Ectodermal cell (in vitro differentiated cells): ENCODE data around the gene CCDC188.

Source experiments
- H3K27ac ChIP-seq: 2 replicates; pipeline ENCODE4 v1.7.0; 2013; ENCODE audit warnings: mild to moderate bottlenecking, low read depth, low read length; ENCODE audit not compliant: insufficient read depth, poor library complexity, severe bottlenecking
- H3K27me3 ChIP-seq: 2 replicates; pipeline ENCODE4 v1.7.0; 2013; ENCODE audit warnings: mild to moderate bottlenecking, low read length; ENCODE audit not compliant: insufficient read depth, control insufficient read depth, poor library complexity, severe bottlenecking
- H3K36me3 ChIP-seq: one replicate; pipeline ENCODE4 v1.7.0; 2013; ENCODE audit warnings: low read length; ENCODE audit not compliant: control insufficient read depth, insufficient read depth
- H3K4me1 ChIP-seq: one replicate; pipeline ENCODE4 v1.7.0; 2013; ENCODE audit warnings: low read length; ENCODE audit not compliant: control insufficient read depth, insufficient read depth
- H3K4me3 ChIP-seq: 2 replicates; pipeline ENCODE4 v1.7.0; 2013; ENCODE audit warnings: low read depth, low read length, control low read depth; ENCODE audit not compliant: insufficient read depth
- H3K9me3 ChIP-seq: 2 replicates; pipeline ENCODE4 v1.7.0; 2013; ENCODE audit warnings: mild to moderate bottlenecking, low read length, moderate library complexity; ENCODE audit not compliant: control insufficient read depth
- WGBS, 2 experiments: methylation state at CpG; one replicate each; pipeline ENCODE4 v1.1.7; 2013; ENCODE audit warnings: missing lambda C conversion rate in 2 of 2; 5-methylcytosine and 5-hydroxymethylcytosine counted together

CCDC188 gene

GRCh38 chr22:20192972-20193760, 42.3 kb upstream of the CCDC188 start:
- Histone ChIP-seq H3K27me3 (no peaks in the 10 kb centered on the region), H3K9me3 (no peaks in the 10 kb centered on the region), H3K27ac (no peak overlapping the region), H3K4me1 (peaks cover 3% of the 10 kb centered on the region), H3K36me3 (no peaks in the 10 kb centered on the region), H3K4me3 (no peak overlapping the region)
- 81 to 82% methylated on average over 20 of the region's 20 CpGs for WGBS, 2 experiments

- WGBS, 2 experiments = 89 to 93% methylated on average over 10 of the region's 10 CpGs
- Histone ChIP-seq H3K4me3 (no peak overlapping the region), H3K27me3 (no peaks in the 10 kb centered on the region)
Observed at GRCh38 chr22:20192293-20192971, 41.6 kb upstream of the CCDC188 start.

DNA sequence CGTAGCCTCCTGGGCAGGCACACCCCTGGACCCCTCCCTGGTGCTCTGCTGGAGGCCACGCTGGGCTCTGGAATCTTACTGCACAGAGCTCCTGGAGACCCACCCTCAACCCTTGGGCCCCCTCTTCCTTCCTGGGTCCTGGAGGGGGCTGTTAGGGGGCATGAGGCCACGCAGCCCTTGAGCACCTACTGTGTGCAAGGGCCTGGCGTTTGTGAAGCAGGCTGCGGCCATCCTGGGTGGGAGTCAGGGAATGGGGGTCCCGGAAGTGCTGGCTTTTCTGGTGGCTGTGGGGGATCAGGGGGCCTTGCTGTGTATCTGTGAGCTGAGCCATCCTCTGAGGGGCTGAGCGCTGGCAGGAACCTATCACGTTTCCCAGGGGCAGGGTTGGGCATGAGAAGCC, 40.9 kb upstream of the CCDC188 start:
- Histone ChIP-seq H3K9me3 (no peaks in the 10 kb centered on the region), H3K4me3 (no peak overlapping the region), H3K27ac (no peak overlapping the region), H3K4me1 (peaks cover 10% of the 10 kb centered on the region), H3K27me3 (no peaks in the 10 kb centered on the region), H3K36me3 (no peaks in the 10 kb centered on the region)
- WGBS, 2 experiments = 93% methylated on average over 8 of the region's 8 CpGs

More at GRCh38 chr22:20192293-20192971, 41.6 kb upstream of the CCDC188 start:
- no peaks in the 10 kb centered on the region for H3K36me3 ChIP-seq
- peaks cover 3% of the 10 kb centered on the region for H3K4me1 ChIP-seq
- no peak overlapping the region for H3K27ac ChIP-seq
- no peaks in the 10 kb centered on the region for H3K9me3 ChIP-seq

GRCh38 chr22:20191000-20191515, 40.2 kb upstream of the CCDC188 start:
- no peaks in the 10 kb centered on the region for H3K27me3 ChIP-seq
- H3K36me3 ChIP-seq = no peaks in the 10 kb centered on the region
- WGBS, 2 experiments = 73 to 77% methylated on average over 10 of the region's 10 CpGs
- no peaks in the 10 kb centered on the region for H3K9me3 ChIP-seq
- H3K27ac ChIP-seq = no peak overlapping the region
- H3K4me1 ChIP-seq = peaks cover 13% of the 10 kb centered on the region
- H3K4me3 ChIP-seq = no peak overlapping the region

DNA sequence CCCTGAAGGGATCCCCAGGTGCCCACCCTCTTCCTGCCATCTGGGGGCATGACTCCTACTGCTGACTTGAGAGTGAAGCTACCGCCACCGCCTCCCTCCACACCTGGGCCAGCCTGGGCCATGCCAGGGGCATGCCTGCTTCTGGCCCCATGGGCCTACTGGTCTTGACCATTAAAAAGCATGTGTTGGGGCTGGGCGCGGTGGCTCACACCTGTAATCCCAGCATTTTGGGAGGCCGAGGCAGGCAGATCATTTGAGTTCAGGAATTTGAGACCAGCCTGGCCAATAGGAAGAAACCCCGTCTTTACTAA, 37.7 kb upstream of the CCDC188 start:
- no peak overlapping the region for H3K27ac ChIP-seq
- WGBS, 2 experiments = 93 to 95% methylated on average over 6 of the region's 6 CpGs
- no peaks in the 10 kb centered on the region for H3K27me3 ChIP-seq
- no peaks in the 10 kb centered on the region for H3K36me3 ChIP-seq
- no peaks in the 10 kb centered on the region for H3K9me3 ChIP-seq
- no peak overlapping the region for H3K4me3 ChIP-seq
- H3K4me1 ChIP-seq = peaks cover 13% of the 10 kb centered on the region

DNA sequence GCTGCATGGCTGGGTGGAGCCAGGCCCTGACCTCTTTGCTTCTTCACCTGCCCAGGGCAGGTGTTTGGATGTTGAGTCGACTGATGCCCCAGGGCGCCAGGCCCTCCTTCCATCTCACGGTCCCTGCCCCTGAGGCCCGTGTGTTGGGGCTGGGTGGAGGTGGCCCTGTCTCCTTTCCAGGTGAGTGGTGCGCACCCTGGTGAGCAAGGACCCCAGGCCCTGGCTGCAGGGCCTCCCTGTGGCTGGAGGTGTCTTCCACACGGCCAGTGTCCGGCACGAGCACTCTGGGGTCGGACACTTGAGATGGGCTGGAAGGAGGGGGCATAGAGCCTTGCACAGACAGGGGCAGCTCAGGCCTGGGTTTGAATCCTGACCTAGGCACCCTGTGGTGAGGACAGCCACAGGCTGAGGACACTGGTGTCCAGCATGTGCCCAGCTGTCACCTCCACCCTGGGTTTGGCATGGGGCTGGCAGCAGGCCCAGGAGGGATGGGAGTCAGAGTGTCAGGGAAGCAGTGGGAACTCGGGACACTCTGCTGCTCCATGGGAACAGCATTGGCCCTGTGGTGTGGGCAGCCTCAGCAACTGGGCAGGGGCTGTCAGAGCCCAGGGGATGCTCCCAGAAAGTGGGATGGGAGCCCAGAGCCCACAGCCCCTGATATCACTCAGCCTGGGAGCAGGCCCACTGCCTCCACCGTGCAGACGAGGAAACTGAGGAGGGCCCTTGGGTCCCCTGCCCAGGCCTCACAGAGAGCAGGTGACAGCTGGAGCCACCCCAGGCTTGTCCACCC, 37.1 kb upstream of the CCDC188 start:
- Histone ChIP-seq H3K27ac (no peak overlapping the region), H3K9me3 (no peaks in the 10 kb centered on the region), H3K4me1 (peaks cover 13% of the 10 kb centered on the region), H3K4me3 (no peak overlapping the region), H3K36me3 (no peaks in the 10 kb centered on the region), H3K27me3 (no peaks in the 10 kb centered on the region)
- WGBS, 2 experiments = 94 to 95% methylated on average over 12 of the region's 12 CpGs

- H3K27ac ChIP-seq = no peak overlapping the region
- H3K27me3 ChIP-seq = no peaks in the 10 kb centered on the region
- H3K4me1 ChIP-seq = peaks cover 13% of the 10 kb centered on the region
- H3K36me3 ChIP-seq = no peaks in the 10 kb centered on the region
- H3K9me3 ChIP-seq = no peaks in the 10 kb centered on the region
- H3K4me3 ChIP-seq = no peak overlapping the region
- WGBS, 2 experiments = 58 to 64% methylated on average over 14 of the region's 14 CpGs
Observed at GRCh38 chr22:20186871-20187546, 36.2 kb upstream of the CCDC188 start.

GRCh38 chr22:20186183-20186870, 35.5 kb upstream of the CCDC188 start:
- 39 to 40% methylated on average over 10 of the region's 10 CpGs for WGBS, 2 experiments
- peaks cover 13% of the 10 kb centered on the region for H3K4me1 ChIP-seq
- no peak overlapping the region for H3K27ac ChIP-seq
- no peaks in the 10 kb centered on the region for H3K27me3 ChIP-seq
- no peak overlapping the region for H3K4me3 ChIP-seq
- no peaks in the 10 kb centered on the region for H3K9me3 ChIP-seq
- no peaks in the 10 kb centered on the region for H3K36me3 ChIP-seq

- WGBS, 2 experiments = 87 to 89% methylated on average over 6 of the region's 6 CpGs
- Histone ChIP-seq H3K27me3 (no peaks in the 10 kb centered on the region), H3K9me3 (no peaks in the 10 kb centered on the region), H3K4me1 (peaks cover 10% of the 10 kb centered on the region), H3K27ac (no peak overlapping the region), H3K4me3 (no peak overlapping the region), H3K36me3 (no peaks in the 10 kb centered on the region)
Observed at GRCh38 chr22:20185750-20186149, 34.9 kb upstream of the CCDC188 start.
